Esophagus squamous epithelium (tissue), 4 donors: ENCODE measurements around the gene KRTAP5-5.

Source experiments
- POLR2A ChIP-seq, 4 donors: fragments of 450-650 bp; IDR thresholded peaks; one replicate each; pipeline ENCODE4 v1.6.1; 2017; ENCODE audit warnings: antibody characterized with exemption in 4 of 4, mild to moderate bottlenecking in 4 of 4, moderate library complexity in 3 of 4
- TF ChIP-seq, protein P1 (sequence below), 6 experiments: fragments of 450-650 bp in 4 of 6; fragments of 200-600 bp in 2 of 6; sonication (generic) in 2 of 6; IDR thresholded peaks; one replicate each; pipeline ENCODE4 v1.5.1; 2016 to 2019; ENCODE audit warnings: antibody characterized with exemption in 6 of 6, mild to moderate bottlenecking in 4 of 6, moderate library complexity in 4 of 6

DNA sequence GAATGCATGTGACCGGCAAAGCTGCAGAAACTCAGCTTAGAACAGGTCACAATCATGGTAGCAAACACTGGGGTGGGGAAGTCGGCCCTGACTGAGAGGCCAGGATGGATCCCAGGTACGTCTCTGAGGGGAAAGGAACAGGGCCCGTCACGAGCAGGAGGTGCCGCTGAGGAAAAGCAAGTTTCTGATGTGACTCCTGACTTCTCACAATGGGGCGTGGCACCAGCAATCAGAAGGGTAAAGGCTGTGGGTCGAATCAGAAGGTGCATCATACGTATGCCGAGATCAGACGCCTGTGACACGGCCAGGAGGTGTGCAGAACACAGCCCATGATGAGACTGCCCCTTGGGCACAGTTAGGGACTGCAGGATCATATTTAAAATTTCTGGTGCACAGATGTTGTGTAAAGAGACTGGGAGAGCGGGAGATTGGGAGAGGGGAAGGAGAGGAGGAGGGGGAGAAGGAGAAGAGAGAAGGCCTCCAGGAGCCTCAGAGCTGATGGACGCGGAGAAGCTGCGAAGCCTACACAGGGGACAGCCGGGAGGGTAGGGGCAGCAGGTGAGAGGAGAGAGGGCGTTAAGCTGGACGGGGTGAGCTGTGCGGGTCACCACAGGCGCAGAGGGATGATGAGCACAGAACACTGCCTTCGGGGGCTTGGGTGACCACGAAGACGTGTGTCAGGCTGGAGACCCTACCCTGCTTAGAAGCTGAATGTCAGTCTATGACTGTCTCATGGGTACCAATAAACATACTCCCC lies 30.7 kb downstream of the KRTAP5-5 start:
- TF ChIP-seq, protein P1, sequence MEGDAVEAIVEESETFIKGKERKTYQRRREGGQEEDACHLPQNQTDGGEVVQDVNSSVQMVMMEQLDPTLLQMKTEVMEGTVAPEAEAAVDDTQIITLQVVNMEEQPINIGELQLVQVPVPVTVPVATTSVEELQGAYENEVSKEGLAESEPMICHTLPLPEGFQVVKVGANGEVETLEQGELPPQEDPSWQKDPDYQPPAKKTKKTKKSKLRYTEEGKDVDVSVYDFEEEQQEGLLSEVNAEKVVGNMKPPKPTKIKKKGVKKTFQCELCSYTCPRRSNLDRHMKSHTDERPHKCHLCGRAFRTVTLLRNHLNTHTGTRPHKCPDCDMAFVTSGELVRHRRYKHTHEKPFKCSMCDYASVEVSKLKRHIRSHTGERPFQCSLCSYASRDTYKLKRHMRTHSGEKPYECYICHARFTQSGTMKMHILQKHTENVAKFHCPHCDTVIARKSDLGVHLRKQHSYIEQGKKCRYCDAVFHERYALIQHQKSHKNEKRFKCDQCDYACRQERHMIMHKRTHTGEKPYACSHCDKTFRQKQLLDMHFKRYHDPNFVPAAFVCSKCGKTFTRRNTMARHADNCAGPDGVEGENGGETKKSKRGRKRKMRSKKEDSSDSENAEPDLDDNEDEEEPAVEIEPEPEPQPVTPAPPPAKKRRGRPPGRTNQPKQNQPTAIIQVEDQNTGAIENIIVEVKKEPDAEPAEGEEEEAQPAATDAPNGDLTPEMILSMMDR (IDR thresholded peaks at IDR 0.05), result no peak
- TF ChIP-seq POLR2A (IDR thresholded peaks at IDR 0.05), result no peak
